NCI-H345 (cell line): ENCODE results near the gene HSD3B7.

Source experiments
- DNase-seq: peaks from one replicate; lab custom pipeline; 2025; lab: John Stamatoyannopoulos, UW

The HSD3B7 gene

DNA sequence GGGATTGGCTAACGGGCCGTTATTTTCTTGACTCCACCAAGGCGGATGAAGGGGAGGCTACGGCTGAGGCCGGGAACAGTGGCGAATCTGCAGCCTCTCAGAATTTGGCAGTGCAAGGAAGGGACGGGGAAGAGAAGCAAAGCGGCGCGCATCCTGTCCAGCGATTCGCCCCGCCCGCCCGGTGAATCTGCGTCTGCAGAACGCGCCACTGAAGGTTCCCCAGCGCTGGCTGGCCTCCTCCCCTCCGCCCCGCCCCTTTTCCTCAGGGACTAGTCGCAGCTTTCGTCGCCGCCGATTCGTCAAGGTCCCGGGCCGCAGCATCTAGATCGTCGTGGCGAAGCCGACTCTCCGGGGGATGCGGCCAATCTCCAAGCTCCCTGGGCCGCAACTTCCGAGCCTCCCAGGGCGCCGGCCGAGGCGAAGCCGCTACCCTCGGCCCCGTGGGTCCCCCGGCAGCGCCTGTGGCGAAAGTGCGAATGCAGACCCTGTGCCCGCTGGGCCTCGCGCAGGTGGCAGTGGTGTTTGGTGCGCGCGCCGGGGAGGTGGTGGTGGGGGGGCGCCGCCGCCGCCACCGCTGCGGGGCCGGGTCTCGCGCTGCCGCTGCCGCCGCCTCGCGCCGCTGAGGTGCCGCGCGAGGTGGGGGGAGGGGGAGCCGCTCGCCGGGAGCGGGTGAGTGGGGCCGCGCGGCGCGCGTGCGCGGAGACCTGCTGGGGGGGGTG, 27.4 kb upstream of the HSD3B7 start, which contains the start of gene SETD1A:
Gene SETD1A, plus strand, starts transcription at position 299 of the 719 bp plus-strand sequence. CDS start 978 bp downstream, outside the sequence.
- peak; percentile 97 for DNase-seq

DNA sequence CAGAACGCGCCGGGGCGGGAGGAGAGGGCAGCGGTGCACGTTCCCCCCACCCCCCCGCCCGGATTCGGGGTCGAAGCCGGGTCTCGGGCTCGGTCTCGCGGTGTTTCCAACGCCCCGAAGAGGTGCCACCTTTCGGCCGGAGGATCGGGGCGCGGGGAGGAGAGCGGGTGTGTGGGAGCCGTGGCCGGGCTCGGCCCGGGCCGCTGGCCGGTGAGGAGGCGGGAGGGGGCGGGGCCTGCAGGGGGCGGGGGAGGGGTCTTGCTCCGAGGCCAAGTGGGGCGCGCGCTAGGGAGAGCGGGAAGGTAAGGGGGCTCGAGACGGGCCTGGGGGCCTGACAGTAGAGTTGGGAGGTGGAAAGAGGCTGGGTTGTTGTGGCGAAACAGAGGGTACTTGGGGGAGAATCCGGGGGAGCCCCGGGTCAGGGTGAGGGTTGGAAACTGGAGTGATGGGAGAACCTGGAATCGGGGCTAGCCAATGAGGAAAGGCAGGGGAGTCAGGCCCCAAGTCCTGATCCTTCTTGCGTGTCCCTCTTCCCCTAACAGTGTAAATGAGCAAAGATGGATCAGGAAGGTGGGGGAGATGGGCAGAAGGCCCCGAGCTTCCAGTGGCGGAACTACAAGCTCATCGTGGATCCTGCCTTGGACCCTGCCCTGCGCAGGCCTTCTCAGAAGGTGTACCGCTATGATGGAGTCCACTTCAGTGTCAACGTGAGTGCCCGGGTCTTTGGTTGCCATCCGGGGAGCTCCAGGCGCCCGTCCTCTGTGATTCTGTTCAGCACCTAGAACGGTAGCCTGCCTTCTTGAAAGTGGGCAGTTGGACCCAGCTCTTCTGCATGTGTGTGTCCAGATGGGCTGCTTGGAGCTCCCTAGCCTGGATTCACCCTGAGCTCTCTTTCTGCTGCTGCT, 26.6 kb upstream of the HSD3B7 start:
- DNase-seq, result peak; percentile 74

GRCh38 chr16:30961384-30961783, 23.6 kb upstream of the HSD3B7 start:
- DNase-seq, result no peak

GRCh38 chr16:30963925-30964511, 21.0 kb upstream of the HSD3B7 start:
- no peak for DNase-seq

GRCh38 chr16:30964574-30965226, 20.3 kb upstream of the HSD3B7 start:
- no peak for DNase-seq

DNA sequence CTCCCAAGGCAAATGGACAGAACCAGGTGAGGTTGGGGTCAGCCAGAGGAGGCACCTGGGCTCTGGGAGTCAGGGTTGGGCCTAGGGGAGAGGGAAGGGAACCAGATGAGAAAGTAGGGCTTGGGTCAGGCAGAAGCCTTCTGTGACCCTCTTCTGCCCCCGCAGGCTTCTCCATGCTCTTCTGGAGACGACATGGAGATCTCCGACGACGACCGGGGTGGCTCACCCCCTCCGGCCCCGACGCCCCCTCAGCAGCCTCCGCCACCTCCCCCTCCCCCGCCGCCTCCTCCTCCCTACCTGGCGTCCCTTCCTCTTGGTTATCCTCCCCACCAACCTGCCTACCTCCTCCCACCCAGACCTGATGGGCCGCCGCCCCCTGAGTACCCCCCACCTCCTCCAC, 19.6 kb upstream of the HSD3B7 start:
- no peak for DNase-seq

DNA sequence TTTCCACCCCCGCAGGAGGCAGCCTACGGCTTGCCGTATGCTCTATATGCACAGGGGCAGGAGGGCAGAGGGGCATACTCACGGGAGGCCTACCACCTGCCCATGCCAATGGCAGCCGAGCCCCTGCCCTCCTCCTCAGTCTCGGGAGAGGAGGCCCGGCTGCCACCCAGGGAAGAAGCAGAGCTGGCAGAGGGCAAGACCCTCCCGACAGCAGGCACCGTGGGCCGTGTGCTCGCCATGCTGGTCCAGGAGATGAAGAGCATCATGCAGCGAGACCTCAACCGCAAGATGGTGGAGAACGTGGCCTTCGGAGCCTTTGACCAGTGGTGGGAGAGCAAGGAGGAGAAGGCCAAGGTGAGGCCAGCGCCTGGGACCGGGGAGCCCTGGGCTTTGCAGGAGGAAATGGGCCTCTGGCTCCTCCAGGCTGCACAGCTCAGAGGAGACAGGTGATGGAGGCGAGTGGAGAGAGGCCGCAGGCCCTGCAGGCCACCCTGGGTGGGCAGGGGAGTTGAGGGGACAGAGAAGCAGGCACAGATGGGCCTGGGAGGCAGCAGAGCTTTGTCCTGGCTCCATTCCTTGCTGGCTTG, 18.9 kb upstream of the HSD3B7 start:
- no peak for DNase-seq

DNA sequence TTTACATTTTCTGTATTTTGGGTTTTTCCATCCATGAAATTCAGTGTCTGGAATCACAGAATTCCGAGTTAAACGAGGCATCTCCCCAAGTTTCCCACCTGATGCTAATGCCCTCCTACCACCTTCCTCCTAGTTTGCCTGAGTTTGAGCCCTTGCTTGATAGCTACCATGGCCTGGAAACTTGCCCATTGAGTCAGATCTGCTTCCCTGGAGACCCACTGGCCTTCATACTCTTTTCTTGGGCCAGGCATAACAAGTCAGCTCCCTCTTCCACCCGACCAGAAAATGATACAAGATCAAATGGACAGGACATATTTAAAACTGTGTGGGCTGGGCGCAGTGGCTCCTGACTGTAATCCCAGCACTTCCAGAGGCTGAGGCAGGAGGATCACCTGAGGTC, 17.2 kb upstream of the HSD3B7 start:
- DNase-seq, result no peak

- no peak for DNase-seq
Observed at GRCh38 chr16:30969246-30969842, 15.7 kb upstream of the HSD3B7 start.

- no peak for DNase-seq
Observed at GRCh38 chr16:30971298-30971697, 13.7 kb upstream of the HSD3B7 start.

DNA sequence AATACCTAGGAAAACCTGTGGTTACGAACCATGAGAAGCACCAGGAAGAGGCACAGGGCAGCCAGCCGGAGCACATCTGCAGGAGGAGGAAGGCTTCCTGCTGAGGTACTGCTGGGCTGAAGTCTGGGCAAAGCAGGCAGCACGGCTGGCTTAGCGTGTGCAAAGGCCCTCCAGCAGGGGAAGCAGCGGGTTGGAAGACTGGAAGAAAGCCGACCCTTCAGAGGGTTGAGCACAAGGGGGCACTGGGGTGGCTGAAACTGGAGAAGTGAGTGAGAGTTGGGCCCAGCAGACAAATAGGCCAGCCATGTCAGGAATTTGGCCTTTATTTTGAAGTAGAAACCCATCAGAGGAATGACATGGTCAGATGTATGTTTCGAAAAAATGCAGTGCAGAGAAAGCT, 12.1 kb upstream of the HSD3B7 start:
- DNase-seq, result no peak

DNA sequence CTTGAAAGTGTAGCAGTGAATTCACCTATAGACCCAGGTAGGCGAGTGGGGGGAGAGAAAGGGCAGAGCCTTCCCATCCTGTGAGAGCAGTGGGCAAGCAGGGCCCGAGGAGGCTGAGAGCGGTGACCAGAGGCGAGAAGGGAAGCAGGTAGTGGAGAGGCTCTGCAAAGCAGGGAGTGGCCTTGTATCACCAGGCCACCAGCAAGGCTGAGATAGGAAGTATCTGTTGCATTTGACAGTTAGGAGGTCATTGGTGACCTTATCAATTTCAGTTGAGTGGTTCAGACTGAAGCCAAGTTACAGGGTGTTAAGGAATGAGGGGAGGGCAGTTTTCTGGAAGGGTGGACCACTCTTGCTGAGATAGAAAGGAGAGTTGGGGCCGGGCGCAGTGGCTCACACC, 10.7 kb upstream of the HSD3B7 start:
- DNase-seq, result no peak

GRCh38 chr16:30976486-30976885, 8.5 kb upstream of the HSD3B7 start:
- no peak for DNase-seq

DNA sequence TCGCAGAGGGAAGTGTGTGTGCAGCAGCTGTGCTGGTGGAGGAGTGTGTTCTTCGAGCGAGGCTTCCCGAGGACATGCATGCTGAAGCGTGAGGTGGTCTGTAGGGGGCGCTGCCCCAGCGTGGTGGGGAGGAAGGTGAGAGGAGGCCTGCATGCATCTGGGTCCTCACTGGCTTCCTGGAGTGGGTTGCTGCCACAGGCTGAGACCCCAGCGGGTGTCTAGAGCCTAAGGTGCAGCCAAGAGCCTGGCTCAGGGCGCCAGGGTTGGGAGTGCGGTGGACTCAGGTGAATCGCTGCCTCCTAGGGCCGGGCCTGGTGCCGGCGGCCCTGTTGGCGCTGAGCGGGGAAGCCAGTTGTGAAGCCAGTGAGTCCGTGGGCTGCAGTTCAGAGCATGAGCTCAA, 7.5 kb upstream of the HSD3B7 start:
- no peak for DNase-seq

- no peak for DNase-seq
Observed at GRCh38 chr16:30979170-30980022, 5.6 kb upstream of the HSD3B7 start.

DNA sequence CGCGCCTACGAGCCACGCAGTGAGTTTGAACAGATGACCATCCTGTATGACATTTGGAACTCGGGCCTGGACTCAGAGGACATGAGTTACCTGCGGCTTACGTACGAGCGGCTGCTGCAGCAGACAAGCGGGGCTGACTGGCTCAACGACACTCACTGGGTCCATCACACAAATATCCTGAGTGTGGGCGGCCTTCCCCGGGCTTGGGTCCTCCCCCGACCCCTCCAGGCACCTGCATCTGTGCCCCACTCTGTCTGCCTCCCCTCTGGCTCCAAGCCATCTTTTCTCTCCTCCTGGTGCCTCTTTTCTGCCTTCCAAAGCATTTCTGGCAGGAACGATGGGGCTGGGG, 5.0 kb upstream of the HSD3B7 start:
- no peak for DNase-seq

GRCh38 chr16:30980434-30980833, 4.6 kb upstream of the HSD3B7 start:
- no peak for DNase-seq

GRCh38 chr16:30980959-30981358, 4.0 kb upstream of the HSD3B7 start:
- no peak for DNase-seq

GRCh38 chr16:30982548-30983288, 2.3 kb upstream of the HSD3B7 start:
- DNase-seq, result no peak
